HepG2 (cell line): ENCODE results near the gene MLANA. TPM values are rescaled to one million over a fixed set of nuclear protein-coding genes. Genes with fewer than 3 reads are reported as not detected.

Source experiments
- AGO2 ChIP-seq: fragments of 200-400 bp; formaldehyde crosslinking; optimal IDR thresholded peaks from 2 replicates; pipeline ENCODE3; 2017; ENCODE audit warnings: mild to moderate bottlenecking, low read depth, low read length, moderate library complexity
- AHR ChIP-seq: IDR thresholded peaks from 2 replicates; pipeline ENCODE4 v1.6.1; 2018; ENCODE audit warnings: missing genetic modification reagents, missing compliant biosample characterization
- ARNTL ChIP-seq: sonication (generic); formaldehyde crosslinking; IDR thresholded peaks from 2 replicates; pipeline ENCODE4 v1.4.0; 2020; ENCODE audit warnings: mild to moderate bottlenecking, missing genetic modification reagents
- CENPX ChIP-seq: sonication (generic); formaldehyde crosslinking; IDR thresholded peaks from 2 replicates; pipeline ENCODE4 v1.9.0; 2021; ENCODE audit warnings: mild to moderate bottlenecking, missing genetic modification reagents, moderate library complexity
- EEA1 ChIP-seq: sonication (generic); formaldehyde crosslinking; IDR thresholded peaks from 2 replicates; pipeline ENCODE4 v1.5.1; 2020; ENCODE audit warnings: mild to moderate bottlenecking, missing genetic modification reagents, borderline replicate concordance
- FOXC1 ChIP-seq: sonication (generic); formaldehyde crosslinking; IDR thresholded peaks from 2 replicates; pipeline ENCODE4 v1.8.0; 2022; ENCODE audit warnings: mild to moderate bottlenecking, missing genetic modification reagents, borderline replicate concordance
- HMG20A ChIP-seq: IDR thresholded peaks from 2 replicates; pipeline ENCODE4 v1.6.1; 2016; ENCODE audit warnings: borderline replicate concordance
- HOXD1 ChIP-seq: sonication (generic); formaldehyde crosslinking; IDR thresholded peaks from 2 replicates; pipeline ENCODE4 v1.5.0; 2020; ENCODE audit warnings: missing genetic modification reagents
- IKZF4 ChIP-seq: sonication (generic); formaldehyde crosslinking; IDR thresholded peaks from 2 replicates; pipeline ENCODE4 v1.5.1; 2020; ENCODE audit warnings: borderline replicate concordance, mild to moderate bottlenecking, low read depth, missing genetic modification reagents; ENCODE audit errors: not compliant biosample characterization
- MED1 ChIP-seq: sonication (generic); formaldehyde crosslinking; IDR thresholded peaks from 2 replicates; pipeline ENCODE4 v1.4.0; 2020; ENCODE audit warnings: missing genetic modification reagents
- NCOA1 ChIP-seq: sonication (generic); formaldehyde crosslinking; IDR thresholded peaks from 2 replicates; pipeline ENCODE4 v1.9.0; 2021; ENCODE audit warnings: missing genetic modification reagents
- NFKB2 ChIP-seq: sonication (generic); formaldehyde crosslinking; IDR thresholded peaks from 2 replicates; pipeline ENCODE4 v1.4.0; 2020; ENCODE audit warnings: missing genetic modification reagents, borderline replicate concordance
- NFRKB ChIP-seq: fragments of 450-650 bp; IDR thresholded peaks from 2 replicates; pipeline ENCODE4 v1.6.1; 2017
- PLRG1 ChIP-seq: fragments of 450-650 bp; conservative IDR thresholded peaks from 2 replicates; pipeline ENCODE4 v1.6.1; 2016
- PREB ChIP-seq: sonication (generic); formaldehyde crosslinking; IDR thresholded peaks from 2 replicates; pipeline ENCODE4 v1.4.0; 2020; ENCODE audit warnings: missing genetic modification reagents
- SNAI1 ChIP-seq: sonication (generic); formaldehyde crosslinking; IDR thresholded peaks from 2 replicates; pipeline ENCODE4 v1.5.0; 2020; ENCODE audit warnings: mild to moderate bottlenecking, missing genetic modification reagents, borderline replicate concordance
- SP5 ChIP-seq: IDR thresholded peaks from 2 replicates; pipeline ENCODE4 v1.6.1; 2016; ENCODE audit warnings: low read depth, borderline replicate concordance
- SRY ChIP-seq: sonication (generic); formaldehyde crosslinking; IDR thresholded peaks from 2 replicates; pipeline ENCODE4 v1.8.0; 2022; ENCODE audit warnings: mild to moderate bottlenecking, missing genetic modification reagents
- ZFYVE20 ChIP-seq: sonication (generic); formaldehyde crosslinking; IDR thresholded peaks from 2 replicates; pipeline ENCODE4 v1.8.0; 2023; ENCODE audit warnings: low read depth, mild to moderate bottlenecking, moderate library complexity, missing genetic modification reagents, borderline replicate concordance
- ZNF350 ChIP-seq: sonication (generic); formaldehyde crosslinking; IDR thresholded peaks from 2 replicates; pipeline ENCODE4 v1.4.0; 2020; ENCODE audit warnings: mild to moderate bottlenecking, low read depth, missing genetic modification reagents, borderline replicate concordance
- ZNF451 ChIP-seq: sonication (generic); formaldehyde crosslinking; IDR thresholded peaks from 2 replicates; pipeline ENCODE4 v1.5.0; 2020; ENCODE audit warnings: mild to moderate bottlenecking, missing genetic modification reagents
- ZNF740 ChIP-seq: sonication (generic); formaldehyde crosslinking; IDR thresholded peaks from 2 replicates; pipeline ENCODE4 v1.4.0; 2020; ENCODE audit warnings: missing genetic modification reagents
- polyA plus RNA-seq, 8 experiments: library from polyadenylated mRNA; depleted of rRNA in 3 of 8; stranded (reverse) in 7 of 8; unstranded in 1 of 8; fragments of >200 nt; fragmentation: Illumina TruSeq in 4 of 8; extraction: Trizol in 4 of 8; gene quantifications; 2 replicates each; pipeline versions ENCODE4 v1.2.1 to v1.2.3, GENCODE V29; 2011 to 2016; ENCODE audit warnings: low read depth in 4 of 8, missing spikeins in 1 of 8, mixed read lengths in 1 of 8; ENCODE audit not compliant: insufficient read depth in 1 of 8
- total RNA-seq, 5 experiments: library from RNA; depleted of rRNA; stranded (reverse); fragments of >200 nt; fragmentation: Illumina TruSeq; extraction: Trizol; gene quantifications; 2 replicates each; pipeline ENCODE4 v1.2.3, GENCODE V29; 2016; ENCODE audit warnings: low read depth in 1 of 5
- TF ChIP-seq, protein P1 (sequence below): sonication (generic); formaldehyde crosslinking; IDR thresholded peaks from 2 replicates; pipeline ENCODE4 v1.5.0; 2020; ENCODE audit warnings: missing genetic modification reagents
- TF ChIP-seq, protein P2 (sequence below): sonication (generic); formaldehyde crosslinking; conservative IDR thresholded peaks from 2 replicates; pipeline ENCODE4 v1.8.0; 2022; ENCODE audit warnings: missing genetic modification reagents
- TF ChIP-seq, protein P3 (sequence below): sonication (generic); formaldehyde crosslinking; IDR thresholded peaks from 2 replicates; pipeline ENCODE4 v1.9.0; 2021; ENCODE audit warnings: missing genetic modification reagents, borderline replicate concordance

MLANA gene
- total and polyA plus RNA-seq, 2 of the 13 experiments (the other 11 are each of a cell fraction or from before 2014, with no cell fraction given), result 0.11 to 0.18 TPM

DNA sequence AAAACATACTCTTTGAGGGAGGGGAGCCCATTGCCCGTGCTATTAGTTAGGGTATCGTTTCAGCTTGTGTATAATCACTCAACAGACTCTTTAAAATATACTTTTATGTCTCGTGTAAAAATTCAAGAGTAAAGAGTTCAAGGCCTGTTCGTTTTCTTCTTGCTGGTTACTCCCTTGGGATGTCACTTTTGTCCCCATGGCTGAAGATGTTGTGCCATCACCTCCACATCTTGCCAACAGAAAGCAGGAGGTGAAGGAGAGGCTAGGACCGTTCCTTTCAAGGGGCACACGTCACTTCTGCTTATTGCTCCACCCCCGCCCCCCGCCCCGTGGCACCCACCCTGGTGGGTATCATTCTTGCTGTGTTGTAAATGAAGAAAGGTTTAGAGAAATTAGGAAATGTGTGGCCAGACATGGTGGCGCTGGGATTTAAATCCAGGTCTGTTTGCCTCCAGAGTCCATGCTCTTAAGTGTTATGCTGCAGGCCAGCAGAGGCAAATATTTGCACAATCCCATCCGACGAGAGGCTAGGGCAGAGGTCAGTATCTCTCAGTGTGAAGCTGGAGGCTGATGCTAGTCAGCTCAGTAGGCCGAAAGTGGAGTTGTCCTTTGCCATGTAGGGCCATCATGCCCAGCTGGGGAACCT lies 3.0 kb downstream of the MLANA start (continued):
- TF ChIP-seq IKZF4 (CRISPR knock-in tag) (no peak), SNAI1 (no peak), ZNF350 (CRISPR knock-in tag) (peak; percentile 43; the same call in 1 of the 2 replicates), SP5 (CRISPR knock-in tag) (no peak), NFKB2 (CRISPR knock-in tag) (no peak), NCOA1 (CRISPR knock-in tag) (no peak), ARNTL (CRISPR knock-in tag) (0 out of 2 replicates have a peak, but pooled peaks have one; percentile 54), HMG20A (peak; percentile 48; the same call in 1 of the 2 replicates), ZFYVE20 (CRISPR knock-in tag) (no peak), SRY (CRISPR knock-in tag) (no peak), HOXD1 (CRISPR knock-in tag) (no peak), ZNF451 (CRISPR knock-in tag) (no peak), ZNF740 (CRISPR knock-in tag) (no peak), PLRG1 (no peak), CENPX (CRISPR knock-in tag) (no peak), NFRKB (no peak), EEA1 (CRISPR knock-in tag) (no peak), PREB (CRISPR knock-in tag) (no peak), AGO2 (no peak), MED1 (CRISPR knock-in tag) (peak; percentile 88), FOXC1 (CRISPR knock-in tag) (no peak), AHR (CRISPR knock-in tag) (no peak)
- TF ChIP-seq, protein P1, sequence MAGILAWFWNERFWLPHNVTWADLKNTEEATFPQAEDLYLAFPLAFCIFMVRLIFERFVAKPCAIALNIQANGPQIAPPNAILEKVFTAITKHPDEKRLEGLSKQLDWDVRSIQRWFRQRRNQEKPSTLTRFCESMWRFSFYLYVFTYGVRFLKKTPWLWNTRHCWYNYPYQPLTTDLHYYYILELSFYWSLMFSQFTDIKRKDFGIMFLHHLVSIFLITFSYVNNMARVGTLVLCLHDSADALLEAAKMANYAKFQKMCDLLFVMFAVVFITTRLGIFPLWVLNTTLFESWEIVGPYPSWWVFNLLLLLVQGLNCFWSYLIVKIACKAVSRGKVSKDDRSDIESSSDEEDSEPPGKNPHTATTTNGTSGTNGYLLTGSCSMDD, result no peak
- TF ChIP-seq, protein P2, sequence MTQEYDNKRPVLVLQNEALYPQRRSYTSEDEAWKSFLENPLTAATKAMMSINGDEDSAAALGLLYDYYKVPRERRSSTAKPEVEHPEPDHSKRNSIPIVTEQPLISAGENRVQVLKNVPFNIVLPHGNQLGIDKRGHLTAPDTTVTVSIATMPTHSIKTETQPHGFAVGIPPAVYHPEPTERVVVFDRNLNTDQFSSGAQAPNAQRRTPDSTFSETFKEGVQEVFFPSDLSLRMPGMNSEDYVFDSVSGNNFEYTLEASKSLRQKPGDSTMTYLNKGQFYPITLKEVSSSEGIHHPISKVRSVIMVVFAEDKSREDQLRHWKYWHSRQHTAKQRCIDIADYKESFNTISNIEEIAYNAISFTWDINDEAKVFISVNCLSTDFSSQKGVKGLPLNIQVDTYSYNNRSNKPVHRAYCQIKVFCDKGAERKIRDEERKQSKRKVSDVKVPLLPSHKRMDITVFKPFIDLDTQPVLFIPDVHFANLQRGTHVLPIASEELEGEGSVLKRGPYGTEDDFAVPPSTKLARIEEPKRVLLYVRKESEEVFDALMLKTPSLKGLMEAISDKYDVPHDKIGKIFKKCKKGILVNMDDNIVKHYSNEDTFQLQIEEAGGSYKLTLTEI (CRISPR knock-in tag), result no peak
- TF ChIP-seq, protein P3, sequence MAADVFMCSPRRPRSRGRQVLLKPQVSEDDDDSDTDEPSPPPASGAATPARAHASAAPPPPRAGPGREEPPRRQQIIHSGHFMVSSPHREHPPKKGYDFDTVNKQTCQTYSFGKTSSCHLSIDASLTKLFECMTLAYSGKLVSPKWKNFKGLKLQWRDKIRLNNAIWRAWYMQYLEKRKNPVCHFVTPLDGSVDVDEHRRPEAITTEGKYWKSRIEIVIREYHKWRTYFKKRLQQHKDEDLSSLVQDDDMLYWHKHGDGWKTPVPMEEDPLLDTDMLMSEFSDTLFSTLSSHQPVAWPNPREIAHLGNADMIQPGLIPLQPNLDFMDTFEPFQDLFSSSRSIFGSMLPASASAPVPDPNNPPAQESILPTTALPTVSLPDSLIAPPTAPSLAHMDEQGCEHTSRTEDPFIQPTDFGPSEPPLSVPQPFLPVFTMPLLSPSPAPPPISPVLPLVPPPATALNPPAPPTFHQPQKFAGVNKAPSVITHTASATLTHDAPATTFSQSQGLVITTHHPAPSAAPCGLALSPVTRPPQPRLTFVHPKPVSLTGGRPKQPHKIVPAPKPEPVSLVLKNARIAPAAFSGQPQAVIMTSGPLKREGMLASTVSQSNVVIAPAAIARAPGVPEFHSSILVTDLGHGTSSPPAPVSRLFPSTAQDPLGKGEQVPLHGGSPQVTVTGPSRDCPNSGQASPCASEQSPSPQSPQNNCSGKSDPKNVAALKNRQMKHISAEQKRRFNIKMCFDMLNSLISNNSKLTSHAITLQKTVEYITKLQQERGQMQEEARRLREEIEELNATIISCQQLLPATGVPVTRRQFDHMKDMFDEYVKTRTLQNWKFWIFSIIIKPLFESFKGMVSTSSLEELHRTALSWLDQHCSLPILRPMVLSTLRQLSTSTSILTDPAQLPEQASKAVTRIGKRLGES (CRISPR knock-in tag), result no peak
